Nephron progenitor cell (in vitro differentiated cells): ENCODE results near the gene ALDH1L2.
A peak's percentile ranks its signal among the peaks of the same experiment; 100 is the strongest.

Experiments used
- DNase-seq: peaks from one replicate; pipeline ENCODE4 v3.0.0; 2021
- H3K27ac Mint-ChIP-seq: 2 replicates; pipeline ENCODE4 v1.8.0; 2021; ENCODE audit warnings: mild to moderate bottlenecking, moderate library complexity, mixed read lengths
- H3K27me3 Mint-ChIP-seq: 2 replicates; pipeline ENCODE4 v1.8.0; 2021; ENCODE audit warnings: mild to moderate bottlenecking, low read depth, mixed read lengths; ENCODE audit not compliant: poor library complexity
- H3K36me3 Mint-ChIP-seq: 2 replicates; pipeline ENCODE4 v1.8.0; 2021; ENCODE audit warnings: low read depth, mixed read lengths
- H3K4me1 Mint-ChIP-seq: 2 replicates; pipeline ENCODE4 v1.8.0; 2021; ENCODE audit warnings: mixed read lengths
- H3K4me3 Mint-ChIP-seq: 2 replicates; pipeline ENCODE4 v1.8.0; 2021; ENCODE audit warnings: mild to moderate bottlenecking, moderate library complexity, mixed read lengths
- H3K9me3 Mint-ChIP-seq: 2 replicates; pipeline ENCODE4 v1.8.0; 2021; ENCODE audit warnings: mild to moderate bottlenecking, moderate library complexity, mixed read lengths
- CTCF ChIP-seq: fragments of 200-600 bp; sonication (generic); IDR thresholded peaks from 2 replicates; pipeline ENCODE4 v1.5.0; 2021; ENCODE audit warnings: antibody characterized with exemption

ALDH1L2 gene

GRCh38 chr12:105109465-105110212, 25.4 kb upstream of the ALDH1L2 start:
- no peak for TF ChIP-seq CTCF
- H3K27me3 Mint-ChIP-seq = peaks cover 6% of the 10 kb centered on the region
- peaks cover 31% of the 10 kb centered on the region for H3K36me3 Mint-ChIP-seq
- H3K9me3 Mint-ChIP-seq = peaks cover 9% of the 10 kb centered on the region
- peaks cover 42% of the 10 kb centered on the region for H3K4me1 Mint-ChIP-seq
- DNase-seq = peak; percentile 5
- peak overlapping the region; percentile 17 for H3K27ac Mint-ChIP-seq
- peak overlapping the region; percentile 96 for H3K4me3 Mint-ChIP-seq

DNA sequence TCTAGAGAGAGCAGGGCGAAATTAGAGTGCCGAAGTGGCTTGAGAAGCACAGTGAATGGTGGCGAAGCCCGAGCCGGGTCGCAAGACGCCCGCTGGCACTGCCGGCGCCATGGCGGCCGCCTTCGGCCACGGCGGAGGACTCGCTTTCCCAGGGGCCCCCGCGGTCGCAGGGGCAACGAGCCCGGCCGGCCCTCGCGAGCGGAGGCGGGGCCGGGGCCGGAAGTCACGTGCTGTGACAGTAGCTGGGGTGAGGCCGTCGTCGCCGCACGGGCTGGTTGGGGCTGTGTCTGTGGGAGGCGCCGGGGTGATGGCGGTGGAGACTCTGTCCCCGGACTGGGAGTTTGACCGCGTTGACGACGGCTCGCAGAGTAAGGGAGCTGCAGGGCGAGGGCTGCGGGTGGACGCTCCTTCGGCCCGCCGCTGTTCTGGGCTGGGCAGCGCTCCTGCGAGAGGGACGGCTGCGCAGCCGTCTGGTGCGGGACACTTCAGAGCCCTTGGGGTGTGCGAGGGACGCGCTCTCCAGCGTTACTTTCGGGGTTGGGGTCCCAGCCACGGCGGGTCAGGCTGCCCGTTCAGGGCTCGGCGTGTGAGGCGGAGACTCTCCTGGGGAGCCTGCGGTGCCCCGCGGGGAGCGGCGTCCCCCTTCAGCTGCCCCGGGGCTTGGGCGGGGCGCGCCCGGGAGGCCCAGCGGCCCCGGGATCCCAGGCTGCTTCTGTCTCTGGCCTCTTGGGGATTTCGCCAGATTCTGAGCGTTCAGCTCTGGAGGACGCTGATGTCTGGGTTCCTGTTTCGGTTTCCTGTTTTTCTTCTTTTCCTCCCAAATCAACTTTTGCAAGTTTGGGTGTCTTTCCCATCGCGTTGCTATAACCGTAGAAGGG, 23.5 kb upstream of the ALDH1L2 start, which contains the start of gene WASHC4:
Gene WASHC4 (plus strand): TSS at position 238 of the 878 bp plus-strand sequence. CDS start 70 bp downstream, at position 308.
- no peak for TF ChIP-seq CTCF
- Mint-ChIP-seq H3K4me1 (peaks cover 42% of the 10 kb centered on the region), H3K27ac (peak within 1 kb of the TSS; percentile 98), H3K9me3 (peaks cover 10% of the 10 kb centered on the region), H3K4me3 (peak within 1 kb of the TSS; percentile 96), H3K27me3 (peaks cover 6% of the 10 kb centered on the region), H3K36me3 (peaks cover 17% of the 10 kb centered on the region)
- DNase-seq = peak; percentile 95

DNA sequence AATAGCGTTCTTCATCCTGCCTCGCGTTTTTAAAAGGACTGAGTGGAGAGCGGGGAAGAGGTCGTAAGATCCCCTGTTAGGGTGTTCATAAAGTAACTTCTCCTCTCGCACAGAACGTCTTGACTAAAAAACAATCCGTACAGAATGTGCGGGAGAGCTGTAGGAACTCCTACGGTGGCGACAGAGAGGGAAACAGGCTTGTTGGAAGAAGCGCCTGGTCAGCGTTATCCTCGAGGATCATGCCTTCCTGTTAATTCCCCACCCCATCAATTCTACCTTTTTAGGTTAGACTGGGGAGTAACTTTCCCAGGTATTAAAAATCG, 22.9 kb upstream of the ALDH1L2 start:
- Mint-ChIP-seq H3K27ac (peak overlapping the region; percentile 86), H3K4me1 (peaks cover 41% of the 10 kb centered on the region), H3K4me3 (peak overlapping the region; percentile 96), H3K36me3 (peaks cover 11% of the 10 kb centered on the region), H3K27me3 (peaks cover 6% of the 10 kb centered on the region), H3K9me3 (peaks cover 10% of the 10 kb centered on the region)
- no peak for DNase-seq
- no peak for TF ChIP-seq CTCF

- H3K9me3 Mint-ChIP-seq = peaks cover 6% of the 10 kb centered on the region
- no peak for TF ChIP-seq CTCF
- H3K4me3 Mint-ChIP-seq = peak overlapping the region; percentile 96
- no peak overlapping the region for H3K27ac Mint-ChIP-seq
- peaks cover 36% of the 10 kb centered on the region for H3K4me1 Mint-ChIP-seq
- H3K27me3 Mint-ChIP-seq = peaks cover 6% of the 10 kb centered on the region
- DNase-seq = no peak
- peaks cover 6% of the 10 kb centered on the region for H3K36me3 Mint-ChIP-seq
Measured at GRCh38 chr12:105106621-105107020, 22.4 kb upstream of the ALDH1L2 start.

- H3K4me1 Mint-ChIP-seq = peaks cover 26% of the 10 kb centered on the region
- no peak for TF ChIP-seq CTCF
- H3K27ac Mint-ChIP-seq = no peak overlapping the region
- H3K4me3 Mint-ChIP-seq = no peak overlapping the region
- H3K9me3 Mint-ChIP-seq = peaks cover 6% of the 10 kb centered on the region
- no peak for DNase-seq
- peaks cover 6% of the 10 kb centered on the region for H3K27me3 Mint-ChIP-seq
- no peaks in the 10 kb centered on the region for H3K36me3 Mint-ChIP-seq
Measured at GRCh38 chr12:105104762-105105161, 20.5 kb upstream of the ALDH1L2 start.
